MM.1S (cell line): ENCODE data around the gene PAPPA.

Experiments used
- DNase-seq: peaks from one replicate; pipeline ENCODE4 v3.0.0-alpha.2; 2015
- H2AFZ ChIP-seq: fragments of 300-600 bp; sonication (generic); 2 replicates; pipeline ENCODE4 v1.6.0; 2016; ENCODE audit warnings: antibody characterized with exemption, low read length
- H3F3A ChIP-seq: fragments of 300-600 bp; sonication (generic); 2 replicates; pipeline ENCODE4 v1.6.1; 2016; ENCODE audit warnings: mild to moderate bottlenecking, antibody characterized with exemption, low read length, moderate library complexity, mixed read lengths; ENCODE audit not compliant: insufficient read depth
- H3K27ac ChIP-seq: fragments of 300-600 bp; sonication (generic); 2 replicates; pipeline ENCODE4 v1.5.1; 2016; ENCODE audit warnings: mild to moderate bottlenecking, low read length
- H3K27me3 ChIP-seq: fragments of 300-600 bp; sonication (generic); replicated peaks from 2 replicates; pipeline ENCODE4 v1.6.0; 2016; ENCODE audit warnings: low read length; ENCODE audit not compliant: insufficient read depth
- H3K36me3 ChIP-seq: fragments of 300-600 bp; sonication (generic); replicated peaks from 2 replicates; pipeline ENCODE4 v1.6.1; 2016; ENCODE audit warnings: mild to moderate bottlenecking, low read length, mixed read lengths; ENCODE audit not compliant: insufficient read depth
- H3K4me1 ChIP-seq: fragments of 300-600 bp; sonication (generic); 2 replicates; pipeline ENCODE4 v1.6.1; 2016; ENCODE audit warnings: low read length, mixed read lengths
- H3K4me2 ChIP-seq: fragments of 300-600 bp; sonication (generic); 2 replicates; pipeline ENCODE4 v1.6.0; 2016; ENCODE audit warnings: low read depth, low read length
- H3K4me3 ChIP-seq: fragments of 300-600 bp; sonication (generic); 2 replicates; pipeline ENCODE4 v1.5.1; 2016; ENCODE audit warnings: low read length, mixed read lengths
- H3K79me2 ChIP-seq: fragments of 300-600 bp; sonication (generic); 2 replicates; pipeline ENCODE4 v1.6.1; 2016; ENCODE audit warnings: mixed run types, low read length, mixed read lengths
- H3K9ac ChIP-seq: fragments of 300-600 bp; sonication (generic); 2 replicates; pipeline ENCODE4 v1.6.1; 2016; ENCODE audit warnings: low read length, mixed read lengths
- H3K9me2 ChIP-seq: fragments of 300-600 bp; sonication (generic); replicated peaks from 2 replicates; pipeline ENCODE4 v1.6.1; 2016; ENCODE audit warnings: mild to moderate bottlenecking, low read length, mixed read lengths; ENCODE audit not compliant: insufficient read depth
- H3K9me3 ChIP-seq: fragments of 300-600 bp; sonication (generic); replicated peaks from 2 replicates; pipeline ENCODE4 v1.6.1; 2016; ENCODE audit warnings: mild to moderate bottlenecking, low read length, mixed read lengths; ENCODE audit not compliant: insufficient read depth
- H4K20me1 ChIP-seq: fragments of 300-600 bp; sonication (generic); 2 replicates; pipeline ENCODE4 v1.6.1; 2016; ENCODE audit warnings: mild to moderate bottlenecking, low read length, moderate library complexity, mixed read lengths; ENCODE audit not compliant: insufficient read depth
- EZH2 ChIP-seq: fragments of 300-600 bp; sonication (generic); optimal IDR thresholded peaks from 2 replicates; pipeline ENCODE3; 2017; ENCODE audit warnings: low read depth, mild to moderate bottlenecking, antibody characterized with exemption, low read length, mixed read lengths
- EZH2phosphoT487 ChIP-seq: fragments of 300-600 bp; sonication (generic); IDR thresholded peaks from 2 replicates; pipeline ENCODE4 v1.6.1; 2018; ENCODE audit warnings: antibody characterized with exemption, low read length
- TF ChIP-seq, protein P1 (sequence below): fragments of 300-600 bp; sonication (generic); IDR thresholded peaks from 2 replicates; pipeline ENCODE4 v1.5.1; 2016; ENCODE audit warnings: antibody characterized with exemption, low read length, mixed read lengths

PAPPA gene

GRCh38 chr9:116284518-116284917 is 130.9 kb downstream of the PAPPA start:
- H3K4me3 ChIP-seq = no peak overlapping the region
- no peak overlapping the region for H2AFZ ChIP-seq
- H3F3A ChIP-seq = no peaks in the 10 kb centered on the region
- no peaks in the 10 kb centered on the region for H3K79me2 ChIP-seq
- H3K9me3 ChIP-seq = no peaks in the 10 kb centered on the region
- no peaks in the 10 kb centered on the region for H3K27me3 ChIP-seq
- TF ChIP-seq, protein P1, sequence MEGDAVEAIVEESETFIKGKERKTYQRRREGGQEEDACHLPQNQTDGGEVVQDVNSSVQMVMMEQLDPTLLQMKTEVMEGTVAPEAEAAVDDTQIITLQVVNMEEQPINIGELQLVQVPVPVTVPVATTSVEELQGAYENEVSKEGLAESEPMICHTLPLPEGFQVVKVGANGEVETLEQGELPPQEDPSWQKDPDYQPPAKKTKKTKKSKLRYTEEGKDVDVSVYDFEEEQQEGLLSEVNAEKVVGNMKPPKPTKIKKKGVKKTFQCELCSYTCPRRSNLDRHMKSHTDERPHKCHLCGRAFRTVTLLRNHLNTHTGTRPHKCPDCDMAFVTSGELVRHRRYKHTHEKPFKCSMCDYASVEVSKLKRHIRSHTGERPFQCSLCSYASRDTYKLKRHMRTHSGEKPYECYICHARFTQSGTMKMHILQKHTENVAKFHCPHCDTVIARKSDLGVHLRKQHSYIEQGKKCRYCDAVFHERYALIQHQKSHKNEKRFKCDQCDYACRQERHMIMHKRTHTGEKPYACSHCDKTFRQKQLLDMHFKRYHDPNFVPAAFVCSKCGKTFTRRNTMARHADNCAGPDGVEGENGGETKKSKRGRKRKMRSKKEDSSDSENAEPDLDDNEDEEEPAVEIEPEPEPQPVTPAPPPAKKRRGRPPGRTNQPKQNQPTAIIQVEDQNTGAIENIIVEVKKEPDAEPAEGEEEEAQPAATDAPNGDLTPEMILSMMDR = no peak
- TF ChIP-seq EZH2 = no peak
- no peak for TF ChIP-seq EZH2phosphoT487
- no peak overlapping the region for H3K27ac ChIP-seq
- H3K9me2 ChIP-seq = no peaks in the 10 kb centered on the region
- no peak overlapping the region for H3K4me2 ChIP-seq
- DNase-seq = no peak
- H3K4me1 ChIP-seq = no peaks in the 10 kb centered on the region
- no peaks in the 10 kb centered on the region for H3K36me3 ChIP-seq
- H3K9ac ChIP-seq = no peak overlapping the region
- no peaks in the 10 kb centered on the region for H4K20me1 ChIP-seq

- Histone ChIP-seq H3K9ac (no peak overlapping the region), H3F3A (no peaks in the 10 kb centered on the region), H3K36me3 (no peaks in the 10 kb centered on the region), H3K4me3 (no peak overlapping the region), H2AFZ (no peak overlapping the region), H3K4me2 (no peak overlapping the region), H3K4me1 (no peaks in the 10 kb centered on the region), H3K27me3 (no peaks in the 10 kb centered on the region), H3K9me2 (no peaks in the 10 kb centered on the region), H3K27ac (no peak overlapping the region), H3K79me2 (no peaks in the 10 kb centered on the region), H3K9me3 (no peaks in the 10 kb centered on the region), H4K20me1 (no peaks in the 10 kb centered on the region)
- TF ChIP-seq EZH2phosphoT487 = no peak
- TF ChIP-seq, protein P1 = no peak
- no peak for TF ChIP-seq EZH2
- DNase-seq = no peak
Observed at GRCh38 chr9:116285320-116285719, 131.7 kb downstream of the PAPPA start.

GRCh38 chr9:116286297-116286696 is 132.7 kb downstream of the PAPPA start:
- H4K20me1 ChIP-seq = no peaks in the 10 kb centered on the region
- TF ChIP-seq EZH2phosphoT487 (no peak), EZH2 (no peak)
- TF ChIP-seq, protein P1 = no peak
- H3K9me3 ChIP-seq = no peaks in the 10 kb centered on the region
- no peak overlapping the region for H3K4me2 ChIP-seq
- no peak for DNase-seq
- H3K27me3 ChIP-seq = no peaks in the 10 kb centered on the region
- H3F3A ChIP-seq = no peaks in the 10 kb centered on the region
- no peak overlapping the region for H3K9ac ChIP-seq
- H3K4me3 ChIP-seq = no peak overlapping the region
- H3K36me3 ChIP-seq = no peaks in the 10 kb centered on the region
- no peaks in the 10 kb centered on the region for H3K9me2 ChIP-seq
- no peaks in the 10 kb centered on the region for H3K79me2 ChIP-seq
- no peaks in the 10 kb centered on the region for H3K4me1 ChIP-seq
- no peak overlapping the region for H3K27ac ChIP-seq
- no peak overlapping the region for H2AFZ ChIP-seq
